ENCODE data around the gene BICDL2. TPM values are rescaled to one million over a fixed set of nuclear protein-coding genes. Genes with fewer than 3 reads are reported as not detected.
A peak's percentile ranks its signal among the peaks of the same experiment; 100 is the strongest.

The BICDL2 gene
- total and polyA plus RNA-seq, 9 of the 15 experiments (the other 6 are each of a cell fraction or from before 2014, with no cell fraction given): 0.09 to 0.28 (median 0.09) TPM; not detected in 6

GRCh38 chr16:3003582-3004270, 33.0 kb downstream of the BICDL2 start (continued):
- TF ChIP-seq ZNF696 (CRISPR knock-in tag; conservative IDR thresholded peaks at IDR 0.05): no peak
- TF ChIP-seq CTBP1 (IDR thresholded peaks at IDR 0.05; ENCODE audit: borderline replicate concordance): peak; percentile 100
- no peak for TF ChIP-seq NR0B1 (IDR thresholded peaks at IDR 0.05; ENCODE audit: partially characterized antibody)
- no peak for TF ChIP-seq HMG20A (CRISPR knock-in tag; conservative IDR thresholded peaks at IDR 0.05)
- no peak for TF ChIP-seq ZBTB34 (CRISPR knock-in tag; IDR thresholded peaks at IDR 0.05)
- no peak for TF ChIP-seq KAT7 (CRISPR knock-in tag; IDR thresholded peaks at IDR 0.05; ENCODE audit: borderline replicate concordance)
- no peak for TF ChIP-seq ZNF79 (CRISPR knock-in tag; IDR thresholded peaks at IDR 0.05; ENCODE audit: low read depth)
- peak; percentile 96 to 97 for TF ChIP-seq RAD21 (CRISPR knock-in tag; conservative IDR thresholded peaks at IDR 0.05 in 1 of 2, IDR thresholded peaks at IDR 0.05 in 1 of 2)
- TF ChIP-seq ZSCAN29 (IDR thresholded peaks at IDR 0.05): no peak
- no peak; the same call in 1 of the 2 replicates for TF ChIP-seq TAL1 (IDR thresholded peaks at IDR 0.05)
- TF ChIP-seq HDGF (IDR thresholded peaks at IDR 0.05): 0 out of 2 replicates have a peak, but pooled peaks have one; percentile 28
- no peak for TF ChIP-seq POU5F1 (IDR thresholded peaks at IDR 0.05; ENCODE audit: borderline replicate concordance, low read depth, low read length, partially characterized antibody)
- TF ChIP-seq ZNF639 (CRISPR knock-in tag; conservative IDR thresholded peaks at IDR 0.05 in 1 of 2, IDR thresholded peaks at IDR 0.05 in 1 of 2): no peak
- peak; percentile 81 for TF ChIP-seq SP2 (IDR thresholded peaks at IDR 0.05; ENCODE audit: extremely low read depth, low read depth, low read length, poor library complexity, severe bottlenecking)
- no peak for TF ChIP-seq GTF2F1 (IDR thresholded peaks at IDR 0.05; ENCODE audit: low read depth, low read length)
- TF ChIP-seq ARID3B (CRISPR knock-in tag; IDR thresholded peaks at IDR 0.05; ENCODE audit: borderline replicate concordance): no peak
- TF ChIP-seq ZNF143 (CRISPR knock-in tag; IDR thresholded peaks at IDR 0.05): no peak
- TF ChIP-seq ZNF445 (CRISPR knock-in tag; IDR thresholded peaks at IDR 0.05; ENCODE audit: low read depth): no peak
- peak; percentile 66 for TF ChIP-seq CTCFL (IDR thresholded peaks at IDR 0.05; ENCODE audit: borderline replicate concordance, insufficient read depth, low read depth, low read length, poor library complexity, severe bottlenecking)

Data from K562 (cell line).